C4-2B (cell line): ENCODE data around the gene ABAT.

Experiments
- ZFX ChIP-seq: fragments of 450-650 bp; IDR thresholded peaks from 2 replicates; pipeline ENCODE4 v1.6.1; 2017
- TF ChIP-seq, protein P1 (sequence below): fragments of 450-650 bp; conservative IDR thresholded peaks from 2 replicates; pipeline ENCODE4 v1.5.1; 2017; ENCODE audit warnings: mild to moderate bottlenecking

DNA sequence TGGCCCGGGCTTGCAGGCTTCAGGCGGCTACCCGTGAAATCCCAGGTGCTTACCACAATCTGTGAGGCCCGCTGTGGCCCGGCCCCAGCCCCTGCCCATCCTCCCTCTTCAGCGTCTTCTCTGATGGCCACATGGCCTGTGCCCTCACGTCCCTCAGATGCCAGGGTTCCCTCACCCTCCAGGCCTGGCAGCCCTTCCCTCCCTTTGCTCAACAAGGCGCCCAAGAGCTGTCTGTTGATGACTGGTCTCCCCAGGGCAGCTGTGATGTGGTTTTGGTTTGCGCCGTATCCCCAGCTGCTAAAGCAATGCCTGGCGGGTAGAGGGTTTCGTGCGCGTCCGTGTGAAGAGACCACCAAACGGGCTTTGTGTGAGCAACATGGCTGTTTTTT lies 158.3 kb downstream of the ABAT start:
- TF ChIP-seq, protein P1, sequence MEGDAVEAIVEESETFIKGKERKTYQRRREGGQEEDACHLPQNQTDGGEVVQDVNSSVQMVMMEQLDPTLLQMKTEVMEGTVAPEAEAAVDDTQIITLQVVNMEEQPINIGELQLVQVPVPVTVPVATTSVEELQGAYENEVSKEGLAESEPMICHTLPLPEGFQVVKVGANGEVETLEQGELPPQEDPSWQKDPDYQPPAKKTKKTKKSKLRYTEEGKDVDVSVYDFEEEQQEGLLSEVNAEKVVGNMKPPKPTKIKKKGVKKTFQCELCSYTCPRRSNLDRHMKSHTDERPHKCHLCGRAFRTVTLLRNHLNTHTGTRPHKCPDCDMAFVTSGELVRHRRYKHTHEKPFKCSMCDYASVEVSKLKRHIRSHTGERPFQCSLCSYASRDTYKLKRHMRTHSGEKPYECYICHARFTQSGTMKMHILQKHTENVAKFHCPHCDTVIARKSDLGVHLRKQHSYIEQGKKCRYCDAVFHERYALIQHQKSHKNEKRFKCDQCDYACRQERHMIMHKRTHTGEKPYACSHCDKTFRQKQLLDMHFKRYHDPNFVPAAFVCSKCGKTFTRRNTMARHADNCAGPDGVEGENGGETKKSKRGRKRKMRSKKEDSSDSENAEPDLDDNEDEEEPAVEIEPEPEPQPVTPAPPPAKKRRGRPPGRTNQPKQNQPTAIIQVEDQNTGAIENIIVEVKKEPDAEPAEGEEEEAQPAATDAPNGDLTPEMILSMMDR = no peak
- no peak for TF ChIP-seq ZFX
